Stromal cell of bone marrow (primary cell): ENCODE measurements around the gene GREB1.

Source experiments
- DNase-seq: peaks from one replicate; pipeline ENCODE4 v3.0.0-alpha.2; 2012; ENCODE audit warnings: low read depth

The GREB1 gene

DNA sequence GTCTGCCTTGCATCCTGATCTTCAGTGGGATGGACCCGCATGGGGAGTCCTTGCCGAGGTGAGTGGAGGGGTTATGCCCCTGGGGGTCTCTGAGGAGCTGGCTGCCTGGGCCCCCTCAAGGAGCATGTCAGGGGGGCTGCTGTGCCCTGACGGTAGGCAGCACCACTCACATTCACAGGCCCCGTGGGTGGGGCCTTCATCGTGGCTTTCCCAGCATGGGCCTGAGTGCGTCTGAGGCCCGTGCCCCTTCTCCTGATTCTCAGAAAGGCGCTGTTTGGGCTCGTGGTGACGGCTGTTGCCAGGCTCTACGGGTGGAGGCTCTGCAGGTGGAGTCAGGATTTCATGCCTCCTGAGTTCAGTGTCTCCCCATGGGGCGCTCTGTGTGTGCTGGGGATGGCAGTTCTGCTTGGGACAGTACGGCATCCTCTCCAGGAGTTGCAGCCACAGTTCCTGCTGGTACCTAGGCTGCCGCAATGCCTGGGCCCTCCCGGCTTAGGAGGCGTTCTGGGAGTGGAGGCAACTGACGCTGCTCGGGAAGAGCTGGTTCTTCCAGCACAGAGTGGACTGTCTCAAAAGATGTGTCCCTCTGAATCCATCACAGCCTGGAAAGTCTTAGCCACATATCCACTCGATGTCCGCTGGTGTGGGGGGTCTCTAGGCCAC, 78.8 kb downstream of the GREB1 start:
- DNase-seq: no peak

DNA sequence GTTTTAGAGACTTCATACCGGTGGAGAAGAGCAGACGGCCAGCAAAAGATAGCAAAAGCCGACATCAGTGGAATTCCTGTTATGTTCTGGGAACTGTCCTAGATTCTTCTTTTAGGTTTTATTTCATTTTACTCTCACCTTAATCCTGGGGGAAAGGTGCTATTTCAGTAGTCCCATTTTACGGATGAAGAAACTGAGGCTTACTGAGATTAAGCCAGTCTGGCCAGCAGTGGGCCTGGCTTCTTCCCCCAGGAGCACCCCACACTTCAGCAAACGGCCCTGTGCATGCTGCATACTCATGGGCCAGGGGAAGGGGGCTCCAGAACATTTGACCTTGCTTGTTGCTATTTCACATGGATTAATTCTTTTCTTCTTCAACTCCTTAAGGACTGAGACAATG, 79.5 kb downstream of the GREB1 start:
- no peak for DNase-seq

DNA sequence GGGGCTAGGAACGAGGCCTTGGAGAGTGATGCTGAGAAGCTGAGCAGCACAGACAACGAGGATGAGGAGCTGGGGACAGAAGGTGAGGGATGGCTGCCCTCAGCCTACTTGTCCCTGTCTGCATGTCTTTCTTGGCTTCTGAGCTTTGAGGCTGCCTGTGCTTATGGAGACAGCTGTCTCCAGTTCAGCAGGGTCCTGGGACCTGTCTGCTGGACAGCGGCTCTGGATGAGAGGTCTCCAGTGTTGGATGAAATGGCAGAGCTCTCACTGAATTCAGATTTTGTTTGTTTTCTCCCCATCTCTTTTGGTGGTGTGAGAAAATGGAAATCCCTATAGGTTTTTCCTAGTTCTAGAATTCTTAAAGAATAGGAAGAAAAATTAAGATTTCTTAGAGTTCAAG, 81.4 kb downstream of the GREB1 start:
- no peak for DNase-seq

DNA sequence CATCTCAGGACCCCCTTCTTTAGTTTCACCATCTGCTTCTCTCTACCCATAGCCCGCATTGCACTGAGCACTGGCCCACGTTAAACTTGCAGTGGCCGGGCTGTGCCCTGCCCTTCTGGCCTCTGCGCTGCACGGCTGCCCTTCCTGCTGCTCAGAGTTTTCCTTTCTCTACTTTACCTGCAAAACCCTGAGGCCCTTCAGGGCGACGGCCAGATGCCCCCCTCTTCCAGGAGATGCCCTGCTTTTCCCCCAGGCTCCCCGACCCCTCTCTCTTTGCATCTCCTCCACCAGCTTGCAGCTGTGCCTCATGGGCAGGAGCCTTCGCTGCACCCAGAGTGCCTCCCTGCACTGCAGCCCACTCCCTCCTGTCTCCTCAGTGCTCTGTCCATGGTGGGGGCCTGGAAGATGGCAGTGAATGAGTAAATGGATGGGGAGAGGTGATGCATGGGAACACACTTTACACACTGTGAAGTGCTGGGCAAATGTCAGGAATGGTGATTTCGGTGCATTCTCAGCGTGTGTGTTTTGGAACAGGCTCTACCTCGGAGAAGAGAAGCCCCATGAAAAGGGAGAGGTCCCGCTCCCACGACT, 82.3 kb downstream of the GREB1 start:
- DNase-seq: no peak

DNA sequence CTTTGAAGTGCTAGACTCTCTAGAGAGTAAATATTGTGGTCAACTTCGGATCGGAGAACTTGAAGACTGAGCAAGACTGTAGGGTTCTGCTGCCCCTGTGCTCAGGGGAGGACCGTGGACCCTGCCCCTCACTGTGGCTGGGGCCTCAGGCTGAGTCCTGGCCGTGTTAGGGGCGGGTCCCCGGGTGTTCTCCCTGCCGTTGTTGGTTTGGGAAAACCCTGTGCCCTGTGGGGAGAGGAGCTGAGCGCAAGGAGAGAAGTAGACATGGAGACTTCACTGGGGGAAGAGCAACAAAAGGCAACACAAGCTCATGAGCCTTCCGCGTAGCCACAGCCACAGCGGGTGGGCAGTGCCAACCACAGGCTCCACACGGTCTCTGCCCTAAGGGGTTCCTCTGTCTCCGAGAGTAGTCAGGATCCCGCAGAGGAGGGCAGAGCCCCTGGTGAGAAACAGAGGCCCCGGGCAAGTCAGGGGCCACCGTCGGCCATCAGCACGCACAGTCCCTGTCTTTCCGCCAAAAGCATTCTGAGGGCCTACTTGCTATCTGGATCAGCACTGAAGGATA, 83.1 kb downstream of the GREB1 start:
- no peak for DNase-seq

DNA sequence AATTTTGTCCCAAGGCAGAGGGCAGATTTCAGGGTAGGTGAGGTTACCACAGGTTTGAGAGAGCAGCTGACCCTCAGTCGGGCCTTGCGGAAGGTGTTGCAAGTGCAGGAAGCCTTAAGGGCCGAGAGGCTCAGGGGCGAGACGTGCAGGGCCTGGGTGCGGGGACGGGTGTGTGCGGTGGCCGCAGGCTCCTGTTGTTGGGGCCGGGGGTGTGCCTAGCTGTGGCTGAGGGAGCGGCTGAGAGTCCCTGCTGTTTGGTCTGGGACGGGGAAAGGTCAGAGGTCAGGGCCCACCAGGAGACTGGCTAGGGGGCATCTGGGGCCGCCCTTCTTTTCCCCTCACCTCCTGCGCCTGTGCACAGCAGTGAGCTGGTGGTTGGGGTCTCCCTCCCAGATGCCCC, 83.7 kb downstream of the GREB1 start:
- DNase-seq: no peak

DNA sequence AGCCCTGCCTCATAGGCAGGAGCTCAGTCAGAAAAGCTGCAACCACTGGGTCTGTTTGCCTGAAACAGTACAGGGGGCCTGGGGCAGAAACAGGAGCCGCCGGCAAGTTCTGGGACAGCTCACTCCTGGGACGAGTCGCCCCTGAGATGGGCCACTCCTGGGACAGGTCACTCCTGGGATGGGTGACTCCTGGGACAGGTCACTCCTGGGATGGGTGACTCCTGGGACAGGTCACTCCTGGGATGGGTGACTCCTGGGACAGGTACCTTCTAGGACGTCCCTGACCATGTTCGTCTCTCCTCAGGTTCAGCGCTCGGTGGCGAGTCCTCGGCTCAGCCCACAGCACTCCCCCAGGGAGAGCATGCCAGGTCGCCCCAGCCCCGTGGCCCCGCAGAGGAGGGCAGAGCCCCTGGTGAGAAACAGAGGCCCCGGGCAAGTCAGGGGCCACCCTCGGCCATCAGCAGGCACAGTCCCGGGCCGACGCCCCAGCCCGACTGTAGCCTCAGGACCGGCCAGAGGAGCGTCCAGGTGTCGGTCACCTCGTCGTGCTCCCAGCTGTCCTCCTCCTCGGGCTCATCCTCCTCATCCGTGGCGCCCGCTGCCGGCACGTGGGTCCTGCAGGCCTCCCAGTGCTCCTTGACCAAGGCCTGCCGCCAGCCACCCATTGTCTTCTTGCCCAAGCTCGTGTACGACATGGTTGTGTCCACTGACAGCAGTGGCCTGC, 84.3 kb downstream of the GREB1 start:
- no peak for DNase-seq

DNA sequence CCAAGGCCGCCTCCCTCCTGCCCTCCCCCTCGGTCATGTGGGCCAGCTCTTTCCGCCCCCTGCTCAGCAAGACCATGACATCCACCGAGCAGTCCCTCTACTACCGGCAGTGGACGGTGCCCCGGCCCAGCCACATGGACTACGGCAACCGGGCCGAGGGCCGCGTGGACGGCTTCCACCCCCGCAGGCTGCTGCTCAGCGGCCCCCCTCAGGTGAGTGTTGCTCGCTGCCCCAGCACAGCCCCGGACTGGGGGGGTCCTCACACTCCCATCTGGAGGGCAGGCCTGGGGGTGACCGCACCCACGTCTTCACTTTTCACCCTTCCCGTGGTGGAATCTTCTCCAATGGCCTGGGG, 84.8 kb downstream of the GREB1 start:
- DNase-seq: no peak

DNA sequence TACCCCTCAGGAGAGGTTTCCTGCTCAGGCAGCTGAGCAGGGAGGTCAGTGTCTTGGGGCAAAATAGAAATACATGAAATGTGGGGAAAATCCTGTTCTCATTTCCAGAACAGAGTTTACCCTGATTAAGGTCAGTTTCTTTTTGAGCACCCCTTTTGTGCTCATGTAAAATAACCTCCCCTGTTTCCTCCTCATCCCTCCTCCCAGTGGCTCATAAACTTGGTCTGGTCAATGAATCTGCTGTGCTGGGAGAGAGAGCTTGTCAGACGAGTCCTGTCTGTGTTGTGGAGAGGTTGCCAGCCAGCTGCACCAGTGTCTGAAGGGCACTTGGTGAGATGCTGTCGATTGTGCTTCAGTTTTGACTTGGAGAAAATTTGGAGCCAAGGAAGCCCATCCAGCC, 87.6 kb downstream of the GREB1 start:
- DNase-seq: no peak

DNA sequence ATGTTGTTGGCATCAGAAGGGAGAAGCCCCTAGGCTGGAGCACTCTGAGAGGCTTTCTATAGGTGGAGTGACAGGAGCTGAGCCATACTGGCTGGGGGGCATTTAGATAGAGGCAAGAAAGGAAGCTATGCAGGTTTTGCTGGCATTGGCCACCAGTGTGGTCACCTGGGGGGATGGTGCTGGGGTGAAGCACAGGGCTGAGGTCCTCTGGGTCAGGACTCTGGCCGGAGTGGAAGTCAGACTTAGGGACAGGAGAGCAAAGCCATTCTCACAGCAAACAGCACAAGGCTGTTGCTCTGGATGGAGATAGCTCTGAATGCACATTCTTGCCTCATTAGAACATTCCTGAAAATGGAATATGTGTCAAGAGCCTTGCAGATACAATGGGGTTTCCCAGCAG, 88.8 kb downstream of the GREB1 start:
- DNase-seq: no peak

DNA sequence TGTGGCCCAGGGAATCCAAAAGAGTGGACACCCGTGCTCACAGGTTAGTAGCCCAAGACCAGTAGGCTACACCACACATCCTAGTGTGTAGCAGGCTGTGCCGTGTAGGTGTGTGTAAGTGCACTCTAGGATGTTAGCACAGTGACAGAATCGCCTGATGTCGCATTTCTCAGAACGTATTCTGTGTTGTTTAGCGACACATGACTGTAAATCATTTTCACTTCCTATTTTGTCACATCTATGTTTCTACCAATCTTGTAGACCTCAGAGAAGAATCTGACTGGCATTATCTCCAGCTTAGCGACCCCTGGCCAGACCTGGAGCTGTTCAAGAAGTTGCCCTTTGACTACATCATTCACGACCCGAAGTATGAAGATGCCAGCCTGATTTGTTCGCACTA, 91.0 kb downstream of the GREB1 start:
- no peak for DNase-seq

DNA sequence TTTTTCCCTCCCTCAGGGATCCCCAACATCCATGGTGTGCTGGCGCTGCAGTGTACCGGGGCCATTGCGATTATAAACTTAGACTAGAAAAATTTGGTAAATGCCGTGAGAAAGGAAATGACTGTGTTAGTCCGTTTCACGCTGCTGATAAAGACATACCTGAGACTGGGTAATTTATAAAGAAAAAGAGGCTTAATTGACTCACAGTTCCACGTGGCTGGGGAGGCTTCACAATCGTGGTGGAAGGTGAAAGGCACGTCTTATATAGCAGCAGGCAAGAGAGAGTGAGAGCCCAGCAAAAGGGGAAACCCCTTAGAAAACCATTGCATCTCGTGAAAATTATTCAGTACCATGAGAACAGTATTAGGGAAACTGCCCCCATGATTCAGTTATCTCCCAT, 91.8 kb downstream of the GREB1 start:
- DNase-seq: no peak

DNA sequence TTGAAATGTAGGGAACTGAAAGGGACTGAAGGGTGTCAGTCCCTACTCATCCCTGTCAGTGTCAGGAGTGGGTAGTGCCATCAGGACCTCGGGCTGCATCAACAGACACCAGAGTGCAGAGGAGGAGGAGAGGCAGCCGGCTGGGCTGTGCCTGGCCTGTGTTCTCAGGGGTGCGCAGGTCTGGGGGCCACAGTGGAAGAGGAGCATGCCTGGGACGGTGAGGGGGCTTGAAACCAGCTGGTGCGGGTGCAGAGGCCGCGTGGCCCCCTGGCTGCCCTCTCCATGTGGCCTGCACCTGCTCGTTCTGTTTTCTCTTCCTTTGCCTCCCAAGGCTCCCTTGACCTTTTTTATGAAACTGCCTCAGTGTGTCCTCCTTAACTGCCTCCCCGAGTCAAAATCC, 94.8 kb downstream of the GREB1 start:
- no peak for DNase-seq

DNA sequence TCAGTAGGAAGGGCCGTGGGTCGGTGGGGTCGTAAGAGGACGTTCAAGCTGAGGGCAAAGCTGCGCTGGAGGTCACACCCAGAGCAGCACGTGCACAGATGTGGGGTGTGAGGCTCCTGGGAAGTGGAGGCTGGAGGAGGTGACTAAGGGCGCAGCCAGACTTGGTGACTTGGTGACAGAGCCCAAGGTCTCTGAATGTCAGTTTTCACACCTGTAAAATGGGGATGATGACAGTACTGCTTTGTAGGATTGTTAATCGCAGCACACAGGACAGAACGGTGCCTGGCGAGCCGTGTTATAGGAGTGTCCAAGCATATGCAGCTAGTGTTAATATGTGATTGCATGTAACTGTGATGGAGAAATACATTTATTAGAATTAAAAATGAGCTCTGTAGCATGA, 95.4 kb downstream of the GREB1 start:
- DNase-seq: no peak

DNA sequence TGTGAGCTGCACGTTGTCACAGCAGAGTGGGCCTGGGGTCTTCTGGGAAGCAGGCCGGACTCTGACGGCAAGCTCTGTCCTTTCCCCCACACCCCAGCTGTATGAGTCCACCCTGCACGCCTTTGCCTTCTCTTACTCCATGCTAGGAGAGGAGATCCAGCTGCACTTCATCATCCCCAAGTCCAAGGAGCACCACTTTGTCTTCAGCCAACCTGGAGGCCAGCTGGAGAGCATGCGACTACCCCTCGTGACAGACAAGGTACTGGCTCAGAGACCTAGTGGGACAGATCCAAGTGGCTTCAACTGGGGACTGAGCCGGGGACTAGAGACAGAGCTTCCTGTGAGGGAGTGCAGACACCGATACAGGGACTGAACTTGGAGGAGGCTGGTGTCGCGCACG, 96.0 kb downstream of the GREB1 start:
- no peak for DNase-seq

DNA sequence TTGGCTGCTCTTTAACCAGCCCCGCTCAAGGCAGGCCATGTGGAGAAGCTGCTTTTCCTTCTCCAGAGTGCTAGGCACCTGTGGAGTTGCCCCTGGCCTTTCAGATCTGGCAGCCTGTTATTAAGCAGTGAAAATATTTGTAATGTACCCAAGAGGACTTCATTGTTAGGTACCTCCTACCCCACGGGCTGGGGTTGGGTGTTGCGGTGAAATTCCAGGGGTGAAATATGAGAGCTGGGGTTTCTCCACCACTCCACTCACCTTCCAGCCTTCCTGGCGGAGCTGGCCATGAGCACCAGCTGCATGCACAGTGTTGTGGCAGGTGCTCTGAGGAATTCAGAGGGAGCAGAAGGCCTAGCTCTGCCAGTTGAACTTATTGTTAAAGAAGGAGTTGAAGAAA, 97.0 kb downstream of the GREB1 start:
- no peak for DNase-seq

DNA sequence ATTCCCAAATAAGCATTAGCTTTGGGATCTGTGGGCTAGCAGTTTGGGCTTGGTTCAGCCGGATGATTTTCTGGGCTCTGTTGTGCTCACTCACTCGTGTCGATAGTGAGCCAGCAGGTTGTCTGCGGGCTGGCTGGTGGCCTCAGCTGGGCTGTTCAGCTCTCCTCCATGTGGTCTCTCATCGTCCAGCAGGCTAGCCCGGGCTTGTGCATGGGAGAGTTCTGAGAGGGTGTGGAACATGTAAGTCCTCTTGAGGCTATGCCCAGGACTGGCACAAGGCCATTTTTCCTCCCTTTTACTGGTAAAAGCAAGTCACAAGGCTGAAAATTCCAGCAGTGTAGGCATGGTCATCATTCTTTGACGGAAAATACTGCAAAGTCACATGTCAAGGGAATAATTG, 97.6 kb downstream of the GREB1 start:
- DNase-seq: no peak

DNA sequence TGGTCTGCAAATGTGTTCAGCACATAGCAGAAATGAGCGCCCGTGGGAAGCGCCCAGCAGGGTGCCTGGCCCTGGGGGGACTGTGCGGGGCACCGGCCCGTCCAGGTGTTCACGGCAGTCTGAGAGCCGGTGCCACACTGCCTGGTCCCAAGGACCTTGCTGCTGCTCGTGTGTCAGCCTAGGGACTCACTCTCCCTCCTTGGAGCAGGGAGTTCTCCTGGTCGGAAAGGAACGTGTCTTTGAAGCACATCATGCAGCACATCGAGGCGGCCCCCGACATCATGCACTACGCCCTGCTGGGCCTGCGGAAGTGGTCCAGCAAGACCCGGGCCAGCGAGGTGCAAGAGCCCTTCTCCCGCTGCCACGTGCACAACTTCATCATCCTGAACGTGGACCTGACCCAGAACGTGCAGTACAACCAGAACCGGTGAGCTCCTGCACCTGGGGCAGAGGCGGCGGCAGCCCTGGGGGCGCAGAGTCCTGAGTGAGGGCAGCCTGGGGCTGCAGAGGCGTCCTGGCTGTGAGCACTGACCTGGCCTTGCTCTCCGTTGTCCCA, 100.2 kb downstream of the GREB1 start:
- DNase-seq: no peak

DNA sequence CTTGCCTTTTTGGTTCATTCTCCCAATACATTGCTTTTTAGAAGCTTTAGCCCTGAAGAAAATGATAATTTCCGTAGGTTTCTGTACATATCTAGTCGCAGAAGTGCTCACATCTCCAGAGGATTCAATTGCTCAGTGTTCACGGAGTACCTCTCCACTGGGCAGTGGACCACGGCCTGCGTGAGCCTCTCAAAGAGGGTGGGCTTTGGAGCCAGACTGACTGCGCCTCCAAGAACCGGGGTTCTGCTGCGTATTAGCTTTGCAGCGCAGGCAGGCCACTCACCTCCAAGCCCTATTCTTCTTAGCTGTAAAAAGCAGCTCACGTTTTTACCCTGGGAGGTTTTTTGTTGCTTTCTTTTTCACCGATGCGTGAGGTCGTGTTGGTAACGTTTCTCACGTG, 100.7 kb downstream of the GREB1 start:
- no peak for DNase-seq

DNA sequence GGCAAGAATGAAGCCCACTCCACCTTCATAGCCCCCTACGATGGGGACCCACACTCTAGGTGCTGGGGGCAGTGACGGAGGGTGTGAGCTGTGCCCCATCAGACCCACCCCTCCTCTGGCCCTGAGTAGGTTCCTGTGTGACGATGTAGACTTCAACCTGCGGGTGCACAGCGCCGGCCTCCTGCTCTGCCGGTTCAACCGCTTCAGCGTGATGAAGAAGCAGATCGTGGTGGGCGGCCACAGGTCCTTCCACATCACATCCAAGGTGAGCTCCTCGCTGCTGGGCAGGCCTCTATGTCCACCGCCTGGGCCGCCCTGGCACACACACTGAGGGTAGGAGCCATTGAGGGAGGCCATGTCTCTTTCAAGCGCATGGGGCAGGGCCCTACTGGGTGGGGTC, 101.3 kb downstream of the GREB1 start:
- DNase-seq: no peak

DNA sequence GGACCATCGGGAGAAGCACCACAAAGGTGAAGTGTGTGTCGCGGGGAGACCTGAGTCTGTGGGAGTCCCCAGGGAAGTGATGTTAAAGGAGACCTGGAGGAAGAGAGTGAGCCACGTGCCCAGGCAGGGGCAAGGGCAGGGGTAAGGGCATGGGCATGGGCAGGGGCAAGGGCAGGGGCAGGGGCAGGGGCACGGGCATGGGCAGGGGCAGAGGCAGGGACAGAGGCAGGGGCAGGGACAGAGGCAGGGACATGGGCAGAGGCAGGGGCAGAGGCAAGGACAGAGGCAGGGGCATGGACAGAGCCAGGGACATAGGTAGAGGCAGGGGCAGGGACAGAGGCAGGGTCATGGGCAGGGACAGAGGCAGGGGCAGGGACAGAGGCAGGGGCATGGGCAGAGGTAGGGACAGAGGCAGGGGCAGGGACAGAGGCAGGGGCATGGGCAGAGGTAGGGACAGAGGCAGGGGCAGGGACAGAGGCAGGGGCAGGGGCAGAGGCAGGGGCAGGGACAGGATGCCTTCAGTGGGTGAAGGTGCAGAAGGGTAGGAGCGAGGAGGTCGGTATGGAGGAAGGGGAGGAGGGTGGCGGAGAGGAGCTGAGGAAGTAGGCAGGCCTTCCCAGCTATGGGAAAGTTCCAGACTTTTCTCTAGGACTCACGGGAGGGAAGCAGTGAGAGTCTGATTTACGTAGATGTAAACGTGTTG, 102.9 kb downstream of the GREB1 start:
- no peak for DNase-seq

DNA sequence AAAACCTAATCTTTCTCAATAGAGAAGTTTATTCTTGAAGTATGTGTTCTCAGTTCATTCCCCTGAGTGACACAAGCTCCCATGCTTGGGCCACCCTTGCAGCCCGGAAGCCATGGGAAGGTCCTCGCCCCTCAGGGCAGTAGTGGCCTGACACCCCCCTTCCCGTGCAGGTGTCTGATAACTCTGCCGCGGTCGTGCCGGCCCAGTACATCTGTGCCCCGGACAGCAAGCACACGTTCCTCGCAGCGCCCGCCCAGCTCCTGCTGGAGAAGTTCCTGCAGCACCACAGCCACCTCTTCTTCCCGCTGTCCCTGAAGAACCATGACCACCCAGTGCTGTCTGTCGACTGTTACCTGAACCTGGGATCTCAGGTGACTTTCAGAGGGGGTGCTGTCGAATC, 103.7 kb downstream of the GREB1 start:
- DNase-seq: no peak

DNA sequence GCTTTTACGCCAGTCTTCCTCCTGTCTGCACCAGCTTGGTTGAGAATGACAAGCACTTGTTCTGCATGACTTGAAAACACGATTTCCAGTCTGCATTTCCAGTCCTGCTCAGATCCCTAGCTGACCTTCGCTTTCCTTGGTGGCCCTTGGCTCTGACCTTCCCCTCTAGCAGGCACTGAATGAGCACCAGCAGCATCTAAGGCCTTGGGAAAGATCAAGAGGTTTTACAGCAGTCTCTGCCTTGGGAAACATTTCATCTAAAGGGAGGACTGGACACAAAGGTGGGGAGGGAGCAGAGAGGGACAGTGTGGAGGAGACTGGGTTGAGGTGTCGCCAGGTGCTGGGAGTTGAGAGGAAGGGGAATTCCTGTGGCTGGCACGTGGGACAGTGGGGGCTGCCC, 105.7 kb downstream of the GREB1 start:
- DNase-seq: no peak
